Daoy (cell line): ENCODE measurements around the gene RBMY1F. TPM values are rescaled to one million over a fixed set of nuclear protein-coding genes. Genes with fewer than 3 reads are reported as not detected.
"Not testable (repeated sequence)": the region's sequence is repeated elsewhere in the genome, so short reads cannot be mapped to it uniquely, and the experiment has no call there.

Experiments
- DNase-seq: peaks from one replicate; pipeline ENCODE4 v3.0.0-alpha.2; 2015; ENCODE audit warnings: low read depth
- total RNA-seq: library from RNA; depleted of rRNA; stranded (reverse); fragments of >200 nt; shearing (Covaris generic); gene quantifications from 2 replicates; pipeline ENCODE4 v1.2.3, GENCODE V29; 2014; rRNA removed

The RBMY1F gene
- not detected in 2 replicates for total RNA-seq

- DNase-seq = not testable (repeated sequence)
These were observed at the start of gene RBMY1F for GRCh38 chrY:22182823-22183222. Gene RBMY1F (minus strand): TSS chrY:22182923. CDS start chrY:22180969, 1,954 bp downstream.

- not testable (repeated sequence) for DNase-seq
These were observed 31.6 kb downstream of the RBMY1F start for GRCh38 chrY:22151144-22151543.

DNA sequence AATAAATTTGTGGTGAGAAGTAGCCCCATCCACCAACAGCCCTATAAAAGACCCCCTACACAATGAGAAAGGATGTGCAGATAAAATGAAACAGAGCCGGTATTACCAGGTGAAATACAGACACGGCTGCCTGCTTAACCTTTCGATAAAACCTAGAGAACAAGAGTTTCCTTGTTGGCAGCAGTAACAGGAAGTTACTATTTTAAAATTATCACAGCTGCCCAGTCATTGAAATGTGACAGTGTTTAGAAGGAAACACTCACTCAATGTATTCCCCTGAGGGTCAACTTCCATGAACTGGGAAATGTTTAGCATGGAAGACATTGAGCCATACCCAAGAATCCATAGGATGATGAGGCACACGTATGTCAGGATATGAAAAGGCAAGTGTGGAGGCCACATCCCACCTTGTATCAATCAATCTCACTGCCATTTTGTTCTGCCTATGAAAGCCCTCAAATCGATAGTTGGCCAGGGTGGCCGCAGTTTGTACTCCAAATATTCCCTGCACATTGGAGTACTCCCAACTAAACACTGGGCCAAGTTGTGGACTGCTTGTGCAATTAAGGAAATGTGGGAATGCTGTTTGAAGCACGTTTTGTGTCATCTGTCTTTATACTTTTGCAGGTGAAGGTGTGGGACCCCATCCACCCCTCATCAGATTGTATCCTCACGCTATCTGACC, 41.6 kb downstream of the RBMY1F start:
- DNase-seq = not testable (repeated sequence)

DNA sequence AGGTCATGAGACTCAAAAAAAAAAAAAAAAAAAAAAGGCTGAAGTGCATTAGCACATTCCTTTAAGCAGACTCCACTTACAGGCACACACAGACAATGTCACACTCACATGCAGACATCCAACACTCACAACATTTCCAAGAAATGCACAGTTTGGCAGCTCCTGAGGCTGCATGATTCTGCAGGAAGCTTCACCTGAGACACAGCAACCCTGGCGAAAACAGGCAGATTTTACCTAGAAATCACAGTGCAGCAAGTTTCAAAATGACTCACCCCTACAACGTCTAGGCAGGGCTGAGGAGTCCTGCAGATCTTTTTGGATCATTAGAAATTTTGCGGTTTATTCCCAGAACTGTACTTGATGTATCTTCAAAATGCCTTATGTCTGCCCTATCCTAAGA, 48.0 kb downstream of the RBMY1F start:
- not testable (repeated sequence) for DNase-seq

- not testable (repeated sequence) for DNase-seq
These were observed 52.2 kb downstream of the RBMY1F start for GRCh38 chrY:22130494-22130893.

Other genes starting within 250 kb of the RBMY1F start
- not detected in 2 replicates for gene RBMY1J, start 220.5 kb upstream of the RBMY1F start, total RNA-seq